Fibroblast of skin of right quadriceps (primary cell): ENCODE measurements around the gene LRRTM4.

Source experiments
- DNase-seq: peaks from one replicate; pipeline ENCODE4 v3.0.0-alpha.2; 2013

LRRTM4 gene

DNA sequence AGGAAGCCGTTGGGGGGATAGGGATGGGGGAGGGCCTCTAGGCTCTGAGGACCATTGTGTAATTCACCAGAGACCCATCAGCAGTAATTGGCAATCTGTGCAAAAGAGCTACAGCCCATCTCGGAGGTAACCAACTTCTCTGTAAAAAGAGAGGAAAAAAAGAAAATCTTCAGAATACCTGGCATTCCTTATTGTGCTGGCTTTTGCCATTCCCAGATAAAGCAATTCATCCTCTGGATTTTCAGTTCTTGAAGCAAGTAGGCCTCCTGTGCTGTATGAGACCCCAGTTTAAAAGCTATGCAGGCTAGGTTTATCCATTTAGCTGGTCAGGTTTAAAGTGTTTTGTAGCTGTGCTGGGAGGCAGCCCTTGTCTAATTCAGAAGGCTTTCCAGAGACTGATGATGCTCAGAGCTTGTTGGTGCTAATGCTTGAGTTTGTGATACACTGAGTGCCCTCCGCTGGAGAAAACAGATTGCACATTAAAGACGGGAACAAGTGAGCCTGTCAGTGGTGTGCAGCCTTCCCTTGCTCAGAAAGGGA lies at the start of gene LRRTM4:
LRRTM4 (minus strand) TSS at position 446 of the 540 bp plus-strand sequence.
- no peak for DNase-seq

DNA sequence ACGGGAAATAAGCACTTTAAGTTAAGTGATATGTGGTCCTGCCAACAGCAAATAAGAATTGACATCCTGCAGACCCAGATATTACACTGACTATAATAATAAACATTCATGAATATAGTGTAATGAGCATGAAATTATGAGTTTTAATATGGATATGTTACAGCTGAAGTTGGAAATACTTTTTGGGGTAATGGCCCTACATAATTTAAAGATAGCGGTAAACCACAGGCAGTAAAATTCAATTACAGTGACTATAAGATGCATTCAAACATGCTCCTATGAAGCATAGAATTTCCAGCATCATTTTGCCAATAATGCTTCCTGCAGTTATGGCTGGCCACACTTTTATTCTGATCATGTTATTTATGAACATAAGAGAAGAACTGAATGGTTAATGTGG lies 49.4 kb upstream of the LRRTM4 start:
- no peak for DNase-seq

DNA sequence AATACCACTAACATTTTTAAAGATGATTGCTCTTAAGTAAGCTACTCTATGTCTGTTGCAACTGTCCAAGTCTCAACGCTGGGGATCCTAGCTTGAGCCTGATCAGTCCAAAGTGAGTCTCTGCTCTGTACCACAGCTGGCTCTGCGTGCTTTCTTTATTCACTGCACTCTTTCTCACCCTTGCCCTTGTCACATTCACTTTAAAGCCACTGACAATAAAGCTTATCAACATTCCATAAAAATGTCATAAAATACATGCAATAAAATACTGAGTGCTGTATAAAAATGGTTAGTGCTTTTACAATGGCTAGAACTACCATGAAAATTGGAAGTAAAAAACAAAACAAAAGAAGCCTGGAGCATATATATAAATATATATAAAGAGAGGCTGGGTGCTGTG lies 45.5 kb upstream of the LRRTM4 start:
- no peak for DNase-seq

- no peak for DNase-seq
Observed at GRCh38 chr2:77566582-77566981, 44.4 kb upstream of the LRRTM4 start.

GRCh38 chr2:77566131-77566530 lies 44.0 kb upstream of the LRRTM4 start:
- DNase-seq = no peak

- DNase-seq = no peak
Observed at GRCh38 chr2:77552956-77553355, 30.8 kb upstream of the LRRTM4 start.

GRCh38 chr2:77538031-77538430 lies 15.9 kb upstream of the LRRTM4 start:
- DNase-seq = no peak

- DNase-seq = no peak
Observed at GRCh38 chr2:77522888-77523287, 712 bp upstream of the LRRTM4 start.

GRCh38 chr2:77521548-77521891 lies 656 bp downstream of the LRRTM4 start:
- no peak for DNase-seq

DNA sequence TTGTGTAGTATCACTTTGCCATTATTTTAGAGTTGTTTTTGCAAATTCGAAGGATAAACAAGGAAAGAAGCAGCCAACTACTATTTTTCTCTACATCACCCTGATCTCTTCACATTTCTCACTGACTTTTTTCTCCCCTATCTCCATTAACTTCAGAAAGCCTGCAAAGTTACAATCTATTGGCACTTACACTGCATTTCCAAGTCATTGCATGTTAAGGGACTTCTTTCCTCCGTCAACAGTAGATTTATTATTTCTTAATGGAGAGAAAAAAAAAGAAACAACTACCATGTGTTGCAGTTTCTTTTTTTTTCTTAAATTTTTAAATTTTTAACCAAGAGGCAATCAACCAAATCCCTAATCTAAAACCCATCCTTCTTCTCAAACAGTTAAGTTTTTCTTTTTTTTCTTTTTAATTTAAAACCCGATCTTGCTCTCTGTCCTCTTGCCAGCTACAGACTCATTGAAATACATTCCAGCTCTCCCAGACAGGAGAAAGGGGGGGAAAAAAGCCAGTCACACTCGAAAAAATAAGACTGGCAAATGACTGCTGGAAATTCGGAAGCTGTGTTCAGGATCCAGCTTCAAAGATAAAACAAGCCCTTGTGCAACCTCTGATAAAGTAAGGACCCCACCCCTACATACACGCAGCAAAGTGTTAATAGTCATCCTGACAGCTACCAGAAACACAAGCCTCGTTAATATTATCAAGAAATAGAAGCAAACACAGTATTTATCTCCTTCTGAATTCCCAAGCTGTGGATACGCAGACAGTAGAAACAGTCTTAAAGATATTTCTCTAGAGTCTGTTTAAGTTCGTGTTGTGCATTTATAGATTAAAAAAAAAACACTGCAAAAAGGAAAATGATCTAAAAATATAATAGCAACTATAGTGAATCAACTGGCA lies 1.3 kb downstream of the LRRTM4 start:
- DNase-seq = no peak

DNA sequence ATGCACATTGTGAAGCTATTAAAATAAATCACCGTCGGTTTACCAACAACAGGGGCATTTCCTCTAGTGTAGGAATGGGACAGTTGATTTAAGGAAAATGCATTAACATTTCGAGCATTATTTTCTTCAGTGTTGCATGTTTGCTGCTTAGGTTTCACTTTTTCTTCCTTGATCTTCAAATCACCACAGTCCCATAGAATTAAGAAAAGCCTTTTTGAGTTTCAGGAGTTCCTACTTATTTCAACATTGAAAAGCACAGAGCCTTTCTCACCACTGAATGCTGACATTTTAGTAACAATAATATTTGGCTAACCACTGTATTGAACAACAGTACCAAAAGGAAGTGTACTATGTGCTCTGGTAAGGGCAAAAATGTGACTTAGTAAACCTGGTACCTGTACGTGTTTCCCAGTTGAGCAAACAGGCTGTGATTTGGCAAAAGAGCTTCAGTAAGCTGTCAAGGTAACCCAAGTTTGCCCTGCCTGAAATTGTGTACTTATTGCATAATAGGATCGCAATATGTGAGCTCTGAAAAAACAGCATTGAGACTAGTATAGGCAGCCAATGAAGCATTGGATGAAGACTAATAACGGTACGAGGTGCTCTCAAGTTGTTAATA lies 2.2 kb downstream of the LRRTM4 start:
- no peak for DNase-seq

- DNase-seq = no peak
Observed at GRCh38 chr2:77519164-77519887, 2.9 kb downstream of the LRRTM4 start.

GRCh38 chr2:77518311-77518710 lies 3.9 kb downstream of the LRRTM4 start:
- no peak for DNase-seq

DNA sequence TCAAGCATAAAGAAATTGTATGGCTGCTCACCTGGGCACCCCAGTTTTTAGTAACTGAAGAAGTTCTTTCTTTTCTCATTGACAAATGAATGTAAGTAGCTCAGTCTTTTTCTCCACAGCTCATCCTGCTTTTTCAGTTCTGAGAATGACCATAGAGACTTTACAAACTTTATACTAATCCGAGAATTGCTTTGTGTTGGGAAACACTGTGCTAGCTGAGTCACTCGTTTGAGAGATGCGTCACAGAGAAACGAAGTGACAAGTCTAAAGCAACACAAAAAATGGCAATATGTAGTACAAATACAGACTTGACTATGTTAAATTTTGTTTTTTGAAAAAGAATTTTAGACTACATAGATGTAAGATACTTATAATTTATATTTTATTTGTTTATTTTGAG lies 9.0 kb downstream of the LRRTM4 start:
- DNase-seq = no peak

DNA sequence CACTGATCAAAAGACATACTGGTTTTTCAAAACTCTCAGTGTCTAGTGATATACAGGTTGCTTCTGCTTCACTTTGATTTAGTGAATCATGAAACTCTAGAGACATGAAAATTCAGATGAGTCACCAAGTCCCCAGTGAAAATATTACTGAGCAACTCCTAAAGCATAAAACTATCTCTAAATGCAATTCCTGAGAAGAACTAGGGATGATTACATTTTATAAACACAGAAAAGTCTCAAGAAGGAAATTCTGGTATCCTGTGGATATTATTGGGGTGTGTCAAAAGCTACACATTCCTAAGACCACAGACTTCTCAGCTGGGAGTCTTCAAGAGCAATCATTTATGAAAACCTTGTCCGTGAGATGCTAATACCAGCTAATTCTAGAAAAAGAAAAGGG lies 9.7 kb downstream of the LRRTM4 start:
- DNase-seq = peak; percentile 2

- no peak for DNase-seq
Observed at GRCh38 chr2:77508511-77508910, 13.7 kb downstream of the LRRTM4 start.

- no peak for DNase-seq
Observed at GRCh38 chr2:77507657-77508056, 14.5 kb downstream of the LRRTM4 start.

GRCh38 chr2:77488141-77488540 lies 34.0 kb downstream of the LRRTM4 start:
- no peak for DNase-seq

- DNase-seq = no peak
Observed at GRCh38 chr2:77487074-77487803, 34.9 kb downstream of the LRRTM4 start.

GRCh38 chr2:77484026-77484425 lies 38.1 kb downstream of the LRRTM4 start:
- no peak for DNase-seq

GRCh38 chr2:77479895-77480294 lies 42.3 kb downstream of the LRRTM4 start:
- DNase-seq = no peak

GRCh38 chr2:77479395-77479794 lies 42.8 kb downstream of the LRRTM4 start:
- DNase-seq = no peak

DNA sequence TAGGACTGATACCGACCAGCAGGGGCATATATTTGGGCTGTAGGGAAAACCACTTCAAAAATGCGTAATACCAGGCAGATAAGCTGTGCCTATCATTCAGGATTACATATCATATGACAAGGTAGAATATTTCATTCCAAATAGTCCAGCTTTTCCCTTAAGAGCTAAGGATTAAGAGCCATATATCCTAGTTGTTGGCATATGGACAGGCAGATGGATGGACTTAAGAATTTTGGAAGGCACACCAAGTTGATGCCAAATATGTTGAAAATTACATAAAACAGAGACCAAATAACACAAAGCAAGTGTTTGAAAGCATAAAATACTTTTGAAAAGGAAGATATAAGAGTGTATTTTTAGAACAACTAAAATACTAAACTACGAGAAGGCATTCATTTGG lies 52.1 kb downstream of the LRRTM4 start:
- no peak for DNase-seq
